Stimulated activated CD8-positive, alpha-beta memory T cell treated with anti-CD3 and anti-CD28 coated beads, Interleukin-4, amount 100 ng/mL, for 4 hours (primary cell): ENCODE results near the gene FZD1.

Experiments
- DNase-seq, 2 donors: peaks; one replicate each; pipeline ENCODE4 v3.0.0-alpha.2; 2020; ENCODE audit warnings: low read depth in 2 of 2, low spot score in 1 of 2

FZD1 gene

DNA sequence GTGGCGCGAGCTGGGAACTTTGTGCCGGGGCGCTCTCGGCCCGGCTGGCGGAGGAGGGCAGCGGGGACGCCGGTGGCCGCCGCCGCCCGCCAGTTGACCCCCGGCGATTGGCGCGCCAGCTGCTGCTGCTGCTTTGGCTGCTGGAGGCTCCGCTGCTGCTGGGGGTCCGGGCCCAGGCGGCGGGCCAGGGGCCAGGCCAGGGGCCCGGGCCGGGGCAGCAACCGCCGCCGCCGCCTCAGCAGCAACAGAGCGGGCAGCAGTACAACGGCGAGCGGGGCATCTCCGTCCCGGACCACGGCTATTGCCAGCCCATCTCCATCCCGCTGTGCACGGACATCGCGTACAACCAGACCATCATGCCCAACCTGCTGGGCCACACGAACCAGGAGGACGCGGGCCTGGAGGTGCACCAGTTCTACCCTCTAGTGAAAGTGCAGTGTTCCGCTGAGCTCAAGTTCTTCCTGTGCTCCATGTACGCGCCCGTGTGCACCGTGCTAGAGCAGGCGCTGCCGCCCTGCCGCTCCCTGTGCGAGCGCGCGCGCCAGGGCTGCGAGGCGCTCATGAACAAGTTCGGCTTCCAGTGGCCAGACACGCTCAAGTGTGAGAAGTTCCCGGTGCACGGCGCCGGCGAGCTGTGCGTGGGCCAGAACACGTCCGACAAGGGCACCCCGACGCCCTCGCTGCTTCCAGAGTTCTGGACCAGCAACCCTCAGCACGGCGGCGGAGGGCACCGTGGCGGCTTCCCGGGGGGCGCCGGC is 870 bp downstream of the FZD1 start:
- DNase-seq, result no peak

GRCh38 chr7:91265693-91266066 is 1.4 kb downstream of the FZD1 start:
- DNase-seq, result no peak

GRCh38 chr7:91266067-91266688 is 1.9 kb downstream of the FZD1 start:
- DNase-seq, result no peak

DNA sequence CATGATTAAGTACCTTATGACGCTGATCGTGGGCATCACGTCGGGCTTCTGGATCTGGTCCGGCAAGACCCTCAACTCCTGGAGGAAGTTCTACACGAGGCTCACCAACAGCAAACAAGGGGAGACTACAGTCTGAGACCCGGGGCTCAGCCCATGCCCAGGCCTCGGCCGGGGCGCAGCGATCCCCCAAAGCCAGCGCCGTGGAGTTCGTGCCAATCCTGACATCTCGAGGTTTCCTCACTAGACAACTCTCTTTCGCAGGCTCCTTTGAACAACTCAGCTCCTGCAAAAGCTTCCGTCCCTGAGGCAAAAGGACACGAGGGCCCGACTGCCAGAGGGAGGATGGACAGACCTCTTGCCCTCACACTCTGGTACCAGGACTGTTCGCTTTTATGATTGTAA is 2.5 kb downstream of the FZD1 start:
- DNase-seq, result no peak

DNA sequence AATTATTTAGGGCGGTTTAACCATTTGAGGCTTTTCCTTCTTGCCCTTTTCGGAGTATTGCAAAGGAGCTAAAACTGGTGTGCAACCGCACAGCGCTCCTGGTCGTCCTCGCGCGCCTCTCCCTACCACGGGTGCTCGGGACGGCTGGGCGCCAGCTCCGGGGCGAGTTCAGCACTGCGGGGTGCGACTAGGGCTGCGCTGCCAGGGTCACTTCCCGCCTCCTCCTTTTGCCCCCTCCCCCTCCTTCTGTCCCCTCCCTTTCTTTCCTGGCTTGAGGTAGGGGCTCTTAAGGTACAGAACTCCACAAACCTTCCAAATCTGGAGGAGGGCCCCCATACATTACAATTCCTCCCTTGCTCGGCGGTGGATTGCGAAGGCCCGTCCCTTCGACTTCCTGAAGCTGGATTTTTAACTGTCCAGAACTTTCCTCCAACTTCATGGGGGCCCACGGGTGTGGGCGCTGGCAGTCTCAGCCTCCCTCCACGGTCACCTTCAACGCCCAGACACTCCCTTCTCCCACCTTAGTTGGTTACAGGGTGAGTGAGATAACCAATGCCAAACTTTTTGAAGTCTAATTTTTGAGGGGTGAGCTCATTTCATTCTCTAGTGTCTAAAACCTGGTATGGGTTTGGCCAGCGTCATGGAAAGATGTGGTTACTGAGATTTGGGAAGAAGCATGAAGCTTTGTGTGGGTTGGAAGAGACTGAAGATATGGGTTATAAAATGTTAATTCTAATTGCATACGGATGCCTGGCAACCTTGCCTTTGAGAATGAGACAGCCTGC is 3.1 kb downstream of the FZD1 start:
- DNase-seq, result no peak

DNA sequence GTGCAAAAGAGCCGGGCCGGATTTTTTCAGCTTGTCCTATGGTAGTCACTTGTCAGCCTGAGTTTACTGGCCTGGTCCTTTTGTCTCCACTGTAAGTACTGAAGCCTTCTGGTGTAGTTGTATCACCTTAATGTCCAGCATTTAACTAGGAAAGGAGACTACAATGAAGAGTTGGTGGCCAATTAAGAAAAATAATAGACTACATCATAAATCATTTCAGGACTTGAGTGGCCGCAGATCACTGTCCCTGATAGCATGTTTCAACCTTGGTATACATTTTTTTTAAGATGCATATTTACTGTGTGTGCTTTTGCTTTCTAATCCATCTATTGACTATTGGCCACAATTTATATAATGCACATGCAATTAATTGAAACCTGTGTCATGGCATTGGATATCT is 6.1 kb downstream of the FZD1 start:
- DNase-seq, result no peak

- DNase-seq, result no peak
Observed at GRCh38 chr7:91276909-91277308, 12.7 kb downstream of the FZD1 start.

DNA sequence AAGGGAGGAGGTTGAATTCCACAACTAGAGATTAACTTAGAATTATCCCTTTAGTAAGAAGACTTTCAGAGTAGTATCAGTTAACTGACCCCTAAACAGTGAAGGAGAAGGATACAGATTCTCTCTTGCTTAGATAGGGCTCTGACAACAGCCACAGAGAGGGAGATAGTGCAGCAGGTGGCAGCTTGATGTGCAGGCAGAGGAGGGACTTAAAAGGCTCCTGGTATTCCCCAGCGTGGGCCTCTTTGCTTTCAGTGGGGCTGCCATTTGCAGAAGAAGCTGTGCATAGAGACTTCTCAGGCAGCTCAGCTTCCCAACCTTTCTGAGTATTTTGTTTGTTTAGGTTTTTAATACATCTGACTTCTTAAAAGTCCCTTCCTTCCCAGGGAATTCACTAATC is 16.0 kb downstream of the FZD1 start:
- no peak for DNase-seq

DNA sequence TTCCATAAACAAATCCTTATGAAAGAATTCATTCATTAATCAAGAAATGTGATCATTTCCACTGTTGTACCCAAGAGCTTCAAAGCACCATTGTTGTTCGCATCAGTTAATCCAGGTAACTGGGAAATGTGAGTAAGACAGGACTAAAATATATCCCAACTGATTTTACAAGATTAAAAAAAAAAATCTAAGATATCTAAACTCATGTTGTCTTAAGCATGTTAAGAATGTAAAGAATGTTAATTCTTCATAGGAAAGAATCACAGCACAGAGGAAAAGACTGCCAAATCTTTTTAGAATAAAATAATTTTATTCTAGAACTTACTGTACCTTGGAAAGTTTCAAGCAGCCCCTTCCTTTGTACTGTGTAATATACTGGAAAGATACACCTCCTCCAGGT is 16.4 kb downstream of the FZD1 start:
- DNase-seq, result no peak

DNA sequence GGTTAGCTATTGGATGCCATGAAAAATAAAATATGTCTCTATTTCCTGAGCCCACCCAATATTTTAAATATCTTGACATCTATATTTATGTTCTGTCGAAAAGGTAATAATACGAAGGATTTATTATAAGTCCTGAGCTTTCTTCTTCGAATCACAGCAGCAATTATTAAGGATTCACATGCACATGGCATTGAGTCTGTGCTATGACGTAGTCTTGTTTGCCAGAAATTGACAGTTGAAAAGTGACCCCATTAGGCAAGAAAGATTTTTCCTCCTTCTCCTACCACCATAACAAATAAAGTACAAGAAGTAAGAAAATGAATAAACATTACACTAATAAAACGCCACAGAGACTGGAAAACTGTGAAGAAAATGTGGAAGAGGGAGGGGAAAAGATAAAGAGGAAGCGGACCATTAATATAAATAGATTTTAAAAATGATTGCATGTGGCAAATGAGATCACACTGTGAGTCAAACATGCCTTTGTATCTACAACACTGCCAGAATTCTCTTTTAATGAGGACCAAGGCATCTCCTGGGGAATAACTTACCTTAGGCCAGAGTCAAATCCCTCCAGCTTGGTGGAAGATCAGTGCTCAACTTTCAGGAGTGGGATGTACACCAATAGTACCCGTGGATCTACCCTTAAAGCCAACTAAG is 21.6 kb downstream of the FZD1 start:
- DNase-seq, result no peak

DNA sequence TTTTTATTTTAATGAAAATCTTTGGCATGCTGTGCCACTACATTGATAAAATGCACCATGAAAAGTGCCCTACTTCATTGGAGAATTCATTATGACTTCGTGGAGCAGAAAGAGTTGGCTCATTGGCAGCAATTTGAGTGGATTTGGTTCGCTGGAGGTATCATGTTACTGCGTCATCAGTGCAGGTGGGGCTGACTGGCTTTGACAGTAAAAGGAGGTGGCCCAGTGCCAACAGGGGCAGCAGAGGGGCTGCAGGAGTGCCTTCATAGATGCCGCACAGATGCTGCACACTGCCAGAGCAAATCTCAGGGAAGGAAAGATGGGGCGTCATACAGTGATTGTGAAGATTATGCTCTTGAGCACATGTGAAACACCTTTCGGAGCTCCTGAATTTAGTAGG is 22.2 kb downstream of the FZD1 start:
- DNase-seq, result no peak

DNA sequence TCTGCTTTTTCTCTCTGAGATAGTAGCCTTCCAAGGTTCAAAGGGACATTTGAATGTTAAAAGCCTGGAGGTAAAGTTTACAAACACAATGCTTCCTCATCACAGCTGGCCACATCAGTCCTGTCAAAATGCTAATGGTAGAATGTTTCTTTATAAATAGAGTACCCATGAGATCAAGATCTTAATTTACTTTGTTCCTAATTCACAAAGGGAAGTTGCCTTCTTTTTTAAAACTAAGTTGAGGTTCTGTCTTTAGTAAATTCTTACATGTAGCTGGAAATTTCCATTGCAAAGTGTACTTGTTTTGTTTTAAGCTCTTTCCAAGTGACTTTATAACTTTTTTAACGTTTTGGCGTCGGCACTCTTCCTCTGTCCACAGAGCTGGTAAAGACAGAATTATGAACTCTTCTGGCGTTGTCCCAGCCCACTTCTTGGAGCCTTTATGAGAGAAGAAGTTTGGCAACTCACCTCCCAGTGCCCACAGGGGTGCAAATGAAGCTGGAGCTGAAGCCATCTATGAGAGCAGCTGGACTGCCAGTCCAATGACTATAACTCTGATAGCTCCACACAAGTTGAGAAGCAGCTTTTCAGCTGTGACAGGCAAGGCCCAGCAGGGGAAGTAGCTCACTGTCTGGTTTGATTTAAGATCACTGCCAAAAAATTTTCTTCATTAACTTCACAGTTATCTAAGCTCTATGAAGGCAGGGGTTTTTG is 23.3 kb downstream of the FZD1 start:
- DNase-seq, result no peak

GRCh38 chr7:91288208-91288824 is 24.1 kb downstream of the FZD1 start:
- no peak for DNase-seq

- no peak for DNase-seq
Observed at GRCh38 chr7:91289633-91290254, 25.5 kb downstream of the FZD1 start.

GRCh38 chr7:91291302-91291701 is 27.1 kb downstream of the FZD1 start:
- no peak for DNase-seq

GRCh38 chr7:91291902-91292301 is 27.7 kb downstream of the FZD1 start:
- DNase-seq, result no peak

- DNase-seq, result no peak
Observed at GRCh38 chr7:91292506-91292905, 28.3 kb downstream of the FZD1 start.

GRCh38 chr7:91293136-91293535 is 28.9 kb downstream of the FZD1 start:
- no peak for DNase-seq

DNA sequence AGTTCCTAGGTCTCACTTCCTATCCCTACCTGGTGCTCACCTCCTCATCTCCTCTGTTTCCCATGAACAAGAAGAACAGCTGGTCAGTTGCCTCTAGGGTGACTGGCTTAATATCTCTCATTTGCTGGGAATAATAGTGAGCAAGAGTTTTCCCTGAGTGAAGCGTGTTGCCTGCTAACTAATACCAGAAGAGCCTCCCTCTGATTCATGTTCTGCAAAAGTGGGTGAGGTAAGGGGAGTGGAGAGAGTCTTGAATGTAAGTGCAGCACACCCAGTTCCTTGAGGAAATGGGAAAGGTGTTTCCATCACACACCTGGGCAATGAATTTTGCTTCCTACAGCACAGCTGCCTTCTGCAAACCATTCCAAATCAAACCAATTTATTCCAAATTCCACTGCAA is 29.6 kb downstream of the FZD1 start:
- no peak for DNase-seq

GRCh38 chr7:91294639-91295220 is 30.5 kb downstream of the FZD1 start:
- no peak for DNase-seq
